SU-DHL-6 (cell line): ENCODE data around the gene PRR15.

Experiments
- H2AFZ ChIP-seq: fragments of 200-600 bp; sonication (generic); 2 replicates; pipeline ENCODE4 v1.6.1; 2014; ENCODE audit warnings: low read depth, mild to moderate bottlenecking, moderate library complexity, mixed read lengths, antibody characterized with exemption, low read length; ENCODE audit not compliant: severe bottlenecking
- H3F3A ChIP-seq: fragments of 200-600 bp; shearing (Covaris generic); 2 replicates; pipeline ENCODE4 v1.6.0; 2016; ENCODE audit warnings: antibody characterized with exemption, mild to moderate bottlenecking; ENCODE audit not compliant: insufficient read depth
- H3K27ac ChIP-seq: fragments of 200-600 bp; sonication (generic); 2 replicates; pipeline ENCODE4 v1.5.1; 2016; ENCODE audit warnings: low read depth, mild to moderate bottlenecking, low read length, moderate library complexity, mixed read lengths
- H3K27me3 ChIP-seq: fragments of 200-600 bp; sonication (generic), shearing (Covaris generic); 2 replicates; pipeline ENCODE4 v1.6.0; 2014; ENCODE audit warnings: mild to moderate bottlenecking, low read length
- H3K36me3 ChIP-seq: fragments of 200-600 bp; sonication (generic); 2 replicates; pipeline ENCODE4 v1.6.1; 2014; ENCODE audit warnings: mild to moderate bottlenecking, low read length, mixed read lengths
- H3K4me2 ChIP-seq: fragments of 300-600, 200-600 bp; shearing (Covaris generic), sonication (generic); 2 replicates; pipeline ENCODE4 v1.6.0; 2014; ENCODE audit warnings: low read length, low read depth, mild to moderate bottlenecking; ENCODE audit not compliant: poor library complexity, severe bottlenecking
- H3K4me3 ChIP-seq: fragments of 200-600 bp; sonication (generic); 2 replicates; pipeline ENCODE4 v1.5.1; 2014; ENCODE audit warnings: antibody characterized with exemption, low read length, mild to moderate bottlenecking, mixed read lengths; ENCODE audit not compliant: insufficient read depth, poor library complexity, severe bottlenecking
- H3K79me2 ChIP-seq: fragments of 200-600 bp; sonication (generic); 2 replicates; pipeline ENCODE4 v1.6.1; 2014; ENCODE audit warnings: mild to moderate bottlenecking, low read length, moderate library complexity; ENCODE audit not compliant: insufficient read depth
- H3K9ac ChIP-seq: fragments of 200-600 bp; sonication (generic); 2 replicates; pipeline ENCODE4 v1.7.0; 2014; ENCODE audit warnings: mild to moderate bottlenecking, low read length
- H3K9me2 ChIP-seq: fragments of 200-600 bp; sonication (generic); replicated peaks from 2 replicates; pipeline ENCODE4 v1.6.1; 2014; ENCODE audit warnings: low read length; ENCODE audit not compliant: insufficient read depth
- H3K9me3 ChIP-seq: fragments of 200-600 bp; sonication (generic); 2 replicates; pipeline ENCODE4 v1.6.1; 2014; ENCODE audit warnings: low read length, mixed read lengths; ENCODE audit not compliant: insufficient read depth
- H4K20me1 ChIP-seq: fragments of 200-600 bp; sonication (generic); 2 replicates; pipeline ENCODE4 v1.6.1; 2014; ENCODE audit warnings: low read depth, mild to moderate bottlenecking, antibody characterized with exemption, low read length, moderate library complexity, mixed read lengths
- CTCF ChIP-seq: fragments of 200-600 bp; sonication (generic); IDR thresholded peaks from one replicate; pipeline ENCODE4 v1.5.1; 2017; ENCODE audit warnings: antibody characterized with exemption, mild to moderate bottlenecking, low read length, moderate library complexity; ENCODE audit not compliant: insufficient read depth, poor library complexity, severe bottlenecking
- EZH2phosphoT487 ChIP-seq: fragments of 200-600 bp; sonication (generic), shearing (Covaris generic); conservative IDR thresholded peaks from 2 replicates; pipeline ENCODE4 v1.6.1; 2018; ENCODE audit warnings: mild to moderate bottlenecking, antibody characterized with exemption, low read length, moderate library complexity, mixed read lengths

The PRR15 gene

GRCh38 chr7:29598613-29599012 lies 35.0 kb downstream of the PRR15 start:
- Histone ChIP-seq H4K20me1 (no peaks in the 10 kb centered on the region), H3K36me3 (no peaks in the 10 kb centered on the region), H3K9ac (no peak overlapping the region), H3K9me3 (no peaks in the 10 kb centered on the region), H3K4me3 (no peak overlapping the region), H2AFZ (no peak overlapping the region), H3K79me2 (no peaks in the 10 kb centered on the region), H3K27me3 (no peaks in the 10 kb centered on the region), H3K4me2 (no peak overlapping the region), H3F3A (no peaks in the 10 kb centered on the region), H3K9me2 (no peaks in the 10 kb centered on the region), H3K27ac (no peak overlapping the region)
- TF ChIP-seq EZH2phosphoT487 (no peak), CTCF (no peak)

GRCh38 chr7:29599026-29599425 lies 35.4 kb downstream of the PRR15 start:
- TF ChIP-seq EZH2phosphoT487 (no peak), CTCF (no peak)
- no peak overlapping the region for H3K27ac ChIP-seq
- H3K9me3 ChIP-seq, result no peaks in the 10 kb centered on the region
- no peak overlapping the region for H3K4me3 ChIP-seq
- H3K4me2 ChIP-seq, result no peak overlapping the region
- no peaks in the 10 kb centered on the region for H4K20me1 ChIP-seq
- no peak overlapping the region for H2AFZ ChIP-seq
- no peaks in the 10 kb centered on the region for H3F3A ChIP-seq
- no peaks in the 10 kb centered on the region for H3K9me2 ChIP-seq
- H3K27me3 ChIP-seq, result no peaks in the 10 kb centered on the region
- no peak overlapping the region for H3K9ac ChIP-seq
- H3K79me2 ChIP-seq, result no peaks in the 10 kb centered on the region
- no peaks in the 10 kb centered on the region for H3K36me3 ChIP-seq

GRCh38 chr7:29600661-29601060 lies 37.0 kb downstream of the PRR15 start:
- Histone ChIP-seq H4K20me1 (no peaks in the 10 kb centered on the region), H3K79me2 (no peaks in the 10 kb centered on the region), H3K9ac (no peak overlapping the region), H3K9me3 (no peaks in the 10 kb centered on the region), H2AFZ (no peak overlapping the region), H3K27me3 (no peaks in the 10 kb centered on the region), H3K36me3 (no peaks in the 10 kb centered on the region), H3F3A (no peaks in the 10 kb centered on the region), H3K4me2 (no peak overlapping the region), H3K9me2 (no peaks in the 10 kb centered on the region), H3K4me3 (no peak overlapping the region), H3K27ac (no peak overlapping the region)
- no peak for TF ChIP-seq EZH2phosphoT487
- TF ChIP-seq CTCF, result no peak
